ENCODE results near the gene SKI.

- TF ChIP-seq CTCF (IDR thresholded peaks at IDR 0.05) = no peak
- peak; percentile 73 for TF ChIP-seq POLR2AphosphoS5 (IDR thresholded peaks at IDR 0.05)
- TF ChIP-seq POLR2A (IDR thresholded peaks at IDR 0.05) = no peak
These were observed 35.8 kb upstream of the SKI start for GRCh38 chr1:2192031-2192995.
